K562 (cell line): ENCODE data around the gene NIPBL. TPM values are rescaled to one million over a fixed set of nuclear protein-coding genes. Genes with fewer than 3 reads are reported as not detected.

ENCODE experiments used
- ATAC-seq: fragments of 200-7000 bp; cut with Tn5 transposase; 3 replicates; pipeline ENCODE4 v1.9.1; 2020; ENCODE audit warnings: moderate library complexity
- BruUV-seq: library from RNA; stranded (reverse); fragments of 400-500 nt; replicated peaks from 2 replicates; lab custom pipeline; 2021; lab: Mats Ljungman, UMichigan
- CTCF ChIA-PET: fragments of 300-600 bp; formaldehyde crosslinking; extraction: SDS; loops from one replicate; lab custom pipeline; 2021; ENCODE audit warnings: low intra/inter-chr PET ratio; lab: Yijun Ruan, JAX
- POLR2A ChIA-PET: fragments of 300-600, 350-650 bp; sonication (Branson Sonifier 250); formaldehyde crosslinking; extraction: SDS; loops from one replicate; lab custom pipeline; 2021; ENCODE audit warnings: antibody characterized with exemption, inconsistent platforms; lab: Yijun Ruan, JAX
- DNase-seq, 4 experiments: peaks; one replicate each; pipeline versions ENCODE4 v3.0.0 to v3.0.0-alpha.2; 2011 to 2018; ENCODE audit warnings: low spot score in 3 of 4, mixed read lengths in 3 of 4; ENCODE audit errors: extremely low read depth in 1 of 4
- FAIRE-seq: peaks from 2 replicates; lab custom pipeline; 2011; peaks lifted over from hg19 to GRCh38; lab: Jason Lieb, UNC
- H2AFZ ChIP-seq: 2 replicates; pipeline ENCODE4 v1.6.0; 2011; ENCODE audit warnings: low read depth, low read length, control low read depth, inconsistent platforms
- H3K27ac ChIP-seq: fragments of 200-600 bp; 3 replicates; pipeline ENCODE4 v1.8.0; 2011; ENCODE audit warnings: low read depth, mild to moderate bottlenecking, control low read depth, inconsistent platforms, low read length, moderate library complexity, mixed read lengths; ENCODE audit errors: extremely low read depth
- H3K27me3 ChIP-seq, 2 experiments: fragments of 300-600 bp in 1 of 2; 2 replicates in 1 of 2; 3 replicates in 1 of 2; pipeline versions ENCODE4 v1.6.0 to v1.8.0; 2011; ENCODE audit warnings: inconsistent platforms in 2 of 2, low read length in 2 of 2, mild to moderate bottlenecking in 1 of 2, mixed read lengths in 1 of 2, moderate library complexity in 1 of 2; ENCODE audit not compliant: control insufficient read depth in 2 of 2, insufficient read depth in 2 of 2
- H3K36me3 ChIP-seq: fragments of 300-600 bp; 3 replicates; pipeline ENCODE4 v1.8.0; 2011; ENCODE audit warnings: mild to moderate bottlenecking, low read length, inconsistent platforms; ENCODE audit not compliant: control insufficient read depth, insufficient read depth
- H3K4me1 ChIP-seq, 2 experiments: fragments of 200-600 bp in 1 of 2; replicated peaks in 1 of 2; 2 replicates in 1 of 2; 3 replicates in 1 of 2; pipeline versions ENCODE4 v1.5.1 to v1.8.0; 2011; ENCODE audit warnings: inconsistent platforms in 2 of 2, low read length in 2 of 2, mild to moderate bottlenecking in 1 of 2, mixed read lengths in 1 of 2, moderate library complexity in 1 of 2; ENCODE audit not compliant: control insufficient read depth in 2 of 2, insufficient read depth in 2 of 2
- H3K4me2 ChIP-seq: 2 replicates; pipeline ENCODE4 v1.6.1; 2011; ENCODE audit warnings: low read length, control low read depth, inconsistent platforms, mixed read lengths; ENCODE audit not compliant: insufficient read depth
- H3K4me3 ChIP-seq: fragments of 200-600 bp; sonication (generic), shearing (Covaris generic); 2 replicates; pipeline ENCODE4 v1.5.1; 2016; ENCODE audit warnings: control low read depth, inconsistent platforms
- H3K79me2 ChIP-seq: fragments of 200-600 bp; 3 replicates; pipeline ENCODE4 v1.8.0; 2011; ENCODE audit warnings: low read length, inconsistent platforms; ENCODE audit not compliant: control insufficient read depth, insufficient read depth
- H3K9ac ChIP-seq, 2 experiments: 2 replicates each; pipeline versions ENCODE4 v1.6.0 to v1.6.1; 2011; ENCODE audit warnings: low read depth in 2 of 2, low read length in 2 of 2, control low read depth in 1 of 2, inconsistent platforms in 1 of 2, mild to moderate bottlenecking in 1 of 2, mixed read lengths in 1 of 2; ENCODE audit not compliant: insufficient read depth in 1 of 2
- H3K9me1 ChIP-seq: one replicate; pipeline ENCODE4 v1.6.0; 2011; ENCODE audit warnings: inconsistent platforms, mild to moderate bottlenecking, low read length, moderate library complexity; ENCODE audit not compliant: control insufficient read depth, insufficient read depth
- H3K9me3 ChIP-seq: replicated peaks from 2 replicates; pipeline ENCODE4 v1.5.1; 2011; ENCODE audit warnings: low read depth, low read length, inconsistent platforms; ENCODE audit not compliant: control insufficient read depth, insufficient read depth
- H4K20me1 ChIP-seq: replicated peaks from 2 replicates; pipeline ENCODE4 v1.6.1; 2011; ENCODE audit warnings: low read length, inconsistent platforms, mixed read lengths; ENCODE audit not compliant: control insufficient read depth, insufficient read depth
- ATF1 ChIP-seq, 2 experiments: fragments of 450-650 bp in 1 of 2; IDR thresholded peaks; 2 replicates each; pipeline ENCODE4 v1.6.1; 2016; ENCODE audit warnings: missing compliant biosample characterization in 1 of 2, missing genetic modification characterization in 1 of 2
- BRD4 ChIP-seq: fragments of 200-600 bp; sonication (generic); IDR thresholded peaks from 2 replicates; pipeline ENCODE4 v1.6.1; 2017; ENCODE audit warnings: inconsistent platforms
- FOXK1 ChIP-seq: sonication (generic); formaldehyde crosslinking; IDR thresholded peaks from 2 replicates; pipeline ENCODE4 v1.8.0; 2022; ENCODE audit warnings: missing genetic modification reagents, mild to moderate bottlenecking, borderline replicate concordance
- L3MBTL2 ChIP-seq: fragments of 450-650 bp; IDR thresholded peaks from 2 replicates; pipeline ENCODE4 v1.6.1; 2016; ENCODE audit warnings: mild to moderate bottlenecking, moderate library complexity
- MLX ChIP-seq, 2 experiments: fragments of 450-650 bp in 1 of 2; sonication (generic) in 1 of 2; formaldehyde crosslinking; conservative IDR thresholded peaks; 2 replicates each; pipeline versions ENCODE4 v1.4.0 to v1.8.1; 2020 to 2022; ENCODE audit warnings: mild to moderate bottlenecking in 1 of 2, missing genetic modification reagents in 1 of 2
- NR2F6 ChIP-seq: fragments of 450-650 bp; formaldehyde crosslinking; IDR thresholded peaks from 2 replicates; pipeline ENCODE4 v1.4.0; 2020; ENCODE audit warnings: mild to moderate bottlenecking
- SIRT6 ChIP-seq: IDR thresholded peaks from one replicate; pipeline ENCODE4 v1.6.1; 2012; ENCODE audit warnings: low read depth, mild to moderate bottlenecking, control low read depth, inconsistent platforms, low read length, moderate library complexity
- SMARCC2 ChIP-seq: fragments of 450-650 bp; IDR thresholded peaks from 2 replicates; pipeline ENCODE4 v1.6.1; 2017; ENCODE audit warnings: antibody characterized with exemption, moderate library complexity, mild to moderate bottlenecking, low read depth
- ZBTB34 ChIP-seq: fragments of 250-450 bp; sonication (Bioruptor Pico); IDR thresholded peaks from 2 replicates; pipeline ENCODE4 v1.8.0; 2021; ENCODE audit warnings: mild to moderate bottlenecking, moderate library complexity
- ZNF175 ChIP-seq: fragments of 200-800 bp; sonication (Bioruptor generic); IDR thresholded peaks from 2 replicates; pipeline ENCODE4 v1.6.1; 2016; ENCODE audit warnings: low read depth, mild to moderate bottlenecking, missing genetic modification characterization, missing compliant biosample characterization
- ZNF644 ChIP-seq: fragments of 200-800 bp; sonication (Bioruptor generic); IDR thresholded peaks from 2 replicates; pipeline ENCODE4 v1.6.1; 2016; ENCODE audit warnings: low read depth, missing genetic modification characterization, missing compliant biosample characterization
- WGBS: fragments of 100-300 bp; shearing (Covaris generic); methylation state at CpG from one replicate; pipeline ENCODE4 v1.1.6; 2016; ENCODE audit warnings: low coverage, mixed read lengths; ENCODE audit not compliant: insufficient coverage; ENCODE audit errors: missing lambda C conversion rate; 5-methylcytosine and 5-hydroxymethylcytosine counted together
- in situ Hi-C: fragments of 300-500 bp; cut with MboI; formaldehyde crosslinking; loops from 4 replicates; pipeline ENCODE4 v1.15.0; 2018; ENCODE audit warnings: inconsistent platforms, mixed read lengths
- intact Hi-C: fragments of 100-400 bp; cut with micrococcal nuclease; formaldehyde crosslinking; loops from 2 replicates; pipeline ENCODE4 v1.14.2; 2022
- polyA plus RNA-seq, 8 experiments: library from polyadenylated mRNA; depleted of rRNA in 4 of 8; stranded (reverse) in 5 of 8; unstranded in 3 of 8; fragments of >200 nt; fragmentation: Nextera tagmentation in 2 of 8; fragmentation: Illumina TruSeq in 1 of 8; extraction: Ambion mirVana in 2 of 8; extraction: Trizol in 1 of 8; gene quantifications; 2 replicates each; pipeline versions ENCODE4 v1.2.1 to v1.2.3, GENCODE V29; 2011 to 2014; ENCODE audit warnings: inconsistent platforms in 1 of 8, missing spikeins in 1 of 8
- total RNA-seq, 7 experiments: library from RNA; depleted of rRNA in 6 of 7; stranded (reverse); fragments of >200 nt in 6 of 7; fragmentation: Illumina TruSeq in 2 of 7; extraction: Trizol in 2 of 7; gene quantifications; 2 replicates each; pipeline versions ENCODE4 v1.2.1 to v1.2.3, GENCODE V29; 2011 to 2021; ENCODE audit warnings: low replicate concordance in 1 of 7
- TF ChIP-seq, protein P1 (sequence below): sonication (generic); formaldehyde crosslinking; IDR thresholded peaks from 2 replicates; pipeline ENCODE4 v1.8.0; 2022; ENCODE audit warnings: missing genetic modification reagents, mild to moderate bottlenecking, borderline replicate concordance
- TF ChIP-seq, protein P2 (sequence below): fragments of 250-450 bp; sonication (Bioruptor Pico); IDR thresholded peaks from 2 replicates; pipeline ENCODE4 v1.5.0; 2020; ENCODE audit warnings: mild to moderate bottlenecking, borderline replicate concordance

NIPBL gene
- total and polyA plus RNA-seq, 9 of the 15 experiments (the other 6 are each of a cell fraction or from before 2014, with no cell fraction given), result 12.9 to 56.7 (median 38.9) TPM

DNA sequence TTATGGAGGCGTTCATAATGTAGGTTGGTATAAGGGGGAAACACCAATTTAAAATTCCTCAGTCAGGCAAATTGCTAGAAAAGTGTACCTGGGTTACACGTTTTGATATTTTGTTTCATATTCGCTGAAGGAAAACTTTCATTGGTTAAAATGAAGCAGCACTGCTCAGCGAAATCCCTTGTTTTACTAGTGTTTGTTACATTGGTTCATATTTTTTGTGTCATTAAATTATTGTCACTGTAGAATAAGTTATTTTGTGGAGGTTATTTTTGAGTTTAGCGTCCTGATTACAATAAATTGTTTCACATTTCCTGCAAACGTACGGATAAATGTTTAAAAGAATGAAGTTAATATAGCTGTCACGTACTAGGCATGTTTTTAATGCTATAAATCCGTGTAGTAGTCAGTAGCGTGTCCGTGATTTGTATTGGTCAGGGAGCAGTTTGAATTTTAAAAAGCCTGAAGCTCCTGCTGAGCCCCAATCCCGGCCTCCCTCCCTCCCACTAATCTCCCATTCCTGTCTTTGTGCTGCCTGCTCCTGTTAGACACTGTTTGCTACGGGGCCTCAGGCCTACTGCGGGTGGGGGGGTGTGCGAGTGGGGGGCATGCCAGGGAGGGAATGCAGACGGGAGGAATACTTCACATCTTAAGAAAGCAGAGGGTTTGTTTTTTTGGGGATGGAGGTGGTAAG, 2.0 kb downstream of the NIPBL start (continued):
- TF ChIP-seq, protein P1, sequence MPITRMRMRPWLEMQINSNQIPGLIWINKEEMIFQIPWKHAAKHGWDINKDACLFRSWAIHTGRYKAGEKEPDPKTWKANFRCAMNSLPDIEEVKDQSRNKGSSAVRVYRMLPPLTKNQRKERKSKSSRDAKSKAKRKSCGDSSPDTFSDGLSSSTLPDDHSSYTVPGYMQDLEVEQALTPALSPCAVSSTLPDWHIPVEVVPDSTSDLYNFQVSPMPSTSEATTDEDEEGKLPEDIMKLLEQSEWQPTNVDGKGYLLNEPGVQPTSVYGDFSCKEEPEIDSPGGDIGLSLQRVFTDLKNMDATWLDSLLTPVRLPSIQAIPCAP, result no peak
- TF ChIP-seq NR2F6 (CRISPR knock-in tag), result no peak

DNA sequence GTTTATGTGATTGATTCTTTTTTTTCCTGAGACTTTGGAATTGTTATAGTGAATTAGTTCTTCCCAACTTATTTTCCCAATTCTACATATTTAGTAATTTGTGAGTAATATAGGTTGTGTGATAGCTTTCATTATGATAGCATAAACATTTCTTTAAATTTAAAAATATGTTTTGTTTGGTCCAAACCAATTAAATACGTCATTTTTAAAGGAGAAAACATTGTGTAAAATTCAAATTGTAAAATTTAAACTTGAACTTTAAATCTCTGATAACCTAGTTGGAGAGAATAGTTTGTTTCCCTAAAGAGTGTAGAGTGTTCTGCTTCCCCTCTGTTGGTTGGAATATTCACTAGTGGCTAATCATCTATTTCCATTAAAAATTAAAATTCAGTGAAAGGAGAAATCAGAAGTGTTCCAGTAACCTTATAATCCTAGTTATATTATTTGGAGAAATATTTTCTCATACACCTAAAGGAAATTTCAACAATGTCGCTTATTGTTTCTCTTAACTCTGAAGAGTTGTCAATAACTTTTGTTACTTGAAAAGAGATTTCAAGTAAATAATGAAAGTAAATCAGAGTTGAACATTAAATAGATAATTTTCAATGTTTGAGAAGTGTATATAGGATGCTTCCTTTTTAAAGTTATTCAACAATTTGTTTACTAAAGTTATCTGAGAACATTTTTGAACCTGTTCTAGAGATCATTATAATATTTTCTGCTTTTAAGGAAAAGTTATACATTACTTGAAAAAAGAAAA, 2.9 kb downstream of the NIPBL start:
- 4% methylated on average over 2 of the region's 2 CpGs for WGBS
- ChIA-PET POLR2A (no interaction called here), CTCF (interaction anchor here (1.0 kb wide), 1 partner anchor 64 kb away, joined by 3 read pairs; no protein-coding TSS in a partner anchor)
- Histone ChIP-seq H3K36me3 (no peaks in the 10 kb centered on the region), H3K4me2 (peak overlapping the region; percentile 98), H3K9me3 (no peaks in the 10 kb centered on the region), H2AFZ (no peak overlapping the region), H3K79me2 (peaks cover 99% of the 10 kb centered on the region), H3K9me1 (no peaks in the 10 kb centered on the region), H3K4me1 (peaks cover 13 to 19% of the 10 kb centered on the region in 2 experiments; a peak in 4 of 5 replicates), H3K9ac (peak overlapping the region in 1 of 2 experiments; percentile 87; a peak in 2 of 4 replicates), H3K27me3 (no peaks in the 10 kb centered on the region), H3K27ac (no peak overlapping the region; the same call in 2 of the 3 replicates), H4K20me1 (peaks cover 12% of the 10 kb centered on the region; the same call in 1 of the 2 replicates), H3K4me3 (peak overlapping the region; percentile 93)
- ATAC-seq (no peak), FAIRE-seq (no peak), DNase-seq (no peak)
- in situ Hi-C loops (no loop called here), intact Hi-C loops (loop anchor here (2.0 to 10.0 kb wide), 3 partner anchors 65 to 645 kb away; partner anchors contain the start of genes NUP155 and WDR70)
- no TSS peak for BruUV-seq
- no peak for TF ChIP-seq ZNF644 (tag)
- no peak for TF ChIP-seq L3MBTL2
- no peak for TF ChIP-seq MLX (CRISPR knock-in tag; conservative IDR thresholded peaks at IDR 0.05)
- TF ChIP-seq SIRT6, result no peak
- TF ChIP-seq BRD4, result no peak
- no peak for TF ChIP-seq ZBTB34
- TF ChIP-seq ATF1 (CRISPR knock-in tag; IDR thresholded peaks at IDR 0.05), result no peak
- TF ChIP-seq ATF1 (tag; IDR thresholded peaks at IDR 0.05), result no peak
- TF ChIP-seq FOXK1, result no peak
- TF ChIP-seq, protein P2, sequence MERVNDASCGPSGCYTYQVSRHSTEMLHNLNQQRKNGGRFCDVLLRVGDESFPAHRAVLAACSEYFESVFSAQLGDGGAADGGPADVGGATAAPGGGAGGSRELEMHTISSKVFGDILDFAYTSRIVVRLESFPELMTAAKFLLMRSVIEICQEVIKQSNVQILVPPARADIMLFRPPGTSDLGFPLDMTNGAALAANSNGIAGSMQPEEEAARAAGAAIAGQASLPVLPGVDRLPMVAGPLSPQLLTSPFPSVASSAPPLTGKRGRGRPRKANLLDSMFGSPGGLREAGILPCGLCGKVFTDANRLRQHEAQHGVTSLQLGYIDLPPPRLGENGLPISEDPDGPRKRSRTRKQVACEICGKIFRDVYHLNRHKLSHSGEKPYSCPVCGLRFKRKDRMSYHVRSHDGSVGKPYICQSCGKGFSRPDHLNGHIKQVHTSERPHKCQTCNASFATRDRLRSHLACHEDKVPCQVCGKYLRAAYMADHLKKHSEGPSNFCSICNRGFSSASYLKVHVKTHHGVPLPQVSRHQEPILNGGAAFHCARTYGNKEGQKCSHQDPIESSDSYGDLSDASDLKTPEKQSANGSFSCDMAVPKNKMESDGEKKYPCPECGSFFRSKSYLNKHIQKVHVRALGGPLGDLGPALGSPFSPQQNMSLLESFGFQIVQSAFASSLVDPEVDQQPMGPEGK (CRISPR knock-in tag), result no peak
- no peak for TF ChIP-seq ZNF175
- TF ChIP-seq SMARCC2, result 0 out of 2 replicates have a peak, but pooled peaks have one; percentile 46
